Dendritic cell treated with granulocyte-macrophage colony-stimulating factor and Interleukin-4, amounts not matched to agents 40 ng/mL and 50 ng/mL, for 4 days (primary cell): ENCODE results near the gene FTCDNL1.
A peak's percentile ranks its signal among the peaks of the same experiment; 100 is the strongest.

ENCODE experiments used
- H3K27ac Mint-ChIP-seq: one replicate; pipeline ENCODE4 v1.8.0; 2022; ENCODE audit warnings: mild to moderate bottlenecking, mixed read lengths
- H3K27me3 Mint-ChIP-seq: one replicate; pipeline ENCODE4 v1.8.0; 2022; ENCODE audit warnings: mild to moderate bottlenecking, mixed read lengths
- H3K36me3 Mint-ChIP-seq: one replicate; pipeline ENCODE4 v1.8.0; 2022; ENCODE audit warnings: low read depth, mixed read lengths
- H3K4me1 Mint-ChIP-seq: one replicate; pipeline ENCODE4 v1.8.0; 2022; ENCODE audit warnings: low read depth, mixed read lengths
- H3K4me3 Mint-ChIP-seq: one replicate; pipeline ENCODE4 v1.8.0; 2022; ENCODE audit warnings: mild to moderate bottlenecking, moderate library complexity, mixed read lengths
- H3K9me3 Mint-ChIP-seq: one replicate; pipeline ENCODE4 v1.8.0; 2022; ENCODE audit warnings: mixed read lengths
- intact Hi-C: fragments of 100-400 bp; cut with micrococcal nuclease; formaldehyde crosslinking; loops from one replicate; pipeline ENCODE4 v1.15.0; 2022

FTCDNL1 gene

GRCh38 chr2:199760574-199760973 lies 90.4 kb downstream of the FTCDNL1 start:
- H3K27ac Mint-ChIP-seq, result no peak overlapping the region
- peaks cover 7% of the 10 kb centered on the region for H3K9me3 Mint-ChIP-seq
- peaks cover 20% of the 10 kb centered on the region for H3K4me1 Mint-ChIP-seq
- no peak overlapping the region for H3K4me3 Mint-ChIP-seq
- H3K27me3 Mint-ChIP-seq, result no peaks in the 10 kb centered on the region
- no peaks in the 10 kb centered on the region for H3K36me3 Mint-ChIP-seq
- intact Hi-C loops, result no loop called here

DNA sequence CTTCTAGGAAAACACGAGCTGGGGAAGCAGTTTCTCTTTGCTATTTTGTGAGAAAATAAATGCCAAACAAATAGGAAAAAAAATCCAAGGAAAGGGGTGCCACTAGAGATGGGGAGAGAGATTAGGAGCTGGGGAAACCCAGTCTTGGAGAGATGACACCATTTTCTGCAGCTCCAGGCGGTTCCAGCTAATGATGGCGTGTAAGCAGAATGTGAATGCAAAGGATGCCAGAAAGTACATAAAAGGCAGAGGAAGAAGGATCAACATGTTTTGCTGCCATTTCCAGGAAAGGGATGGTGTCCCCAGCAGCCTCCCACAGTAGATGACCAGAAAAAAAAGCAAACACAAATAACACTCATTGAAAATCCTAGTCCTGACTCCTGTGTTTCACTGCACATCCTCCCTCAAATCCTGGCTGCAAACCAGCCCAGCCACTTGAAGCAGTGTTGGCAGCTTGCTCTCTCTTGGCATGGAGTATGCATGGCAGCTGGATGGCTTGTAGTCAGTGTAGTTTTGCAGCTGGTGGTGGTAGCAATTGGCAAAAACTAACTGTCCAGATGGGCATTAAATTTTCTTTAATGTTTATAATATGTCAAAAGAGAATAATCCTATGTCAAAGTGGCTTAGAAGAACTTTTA lies 93.6 kb downstream of the FTCDNL1 start:
- Mint-ChIP-seq H3K4me1 (peaks cover 20% of the 10 kb centered on the region), H3K27ac (peak overlapping the region; percentile 75)
- intact Hi-C loops, result no loop called here

GRCh38 chr2:199756743-199757142 lies 94.2 kb downstream of the FTCDNL1 start:
- peaks cover 15% of the 10 kb centered on the region for H3K9me3 Mint-ChIP-seq
- intact Hi-C loops, result no loop called here
- H3K27me3 Mint-ChIP-seq, result no peaks in the 10 kb centered on the region
- no peaks in the 10 kb centered on the region for H3K36me3 Mint-ChIP-seq
- no peak overlapping the region for H3K4me3 Mint-ChIP-seq
- H3K4me1 Mint-ChIP-seq, result peaks cover 20% of the 10 kb centered on the region
- peak overlapping the region; percentile 75 for H3K27ac Mint-ChIP-seq

More for the DNA sequence above, 93.6 kb downstream of the FTCDNL1 start:
- Mint-ChIP-seq H3K4me3 (peak overlapping the region; percentile 13), H3K36me3 (no peaks in the 10 kb centered on the region), H3K9me3 (peaks cover 12% of the 10 kb centered on the region), H3K27me3 (no peaks in the 10 kb centered on the region)

DNA sequence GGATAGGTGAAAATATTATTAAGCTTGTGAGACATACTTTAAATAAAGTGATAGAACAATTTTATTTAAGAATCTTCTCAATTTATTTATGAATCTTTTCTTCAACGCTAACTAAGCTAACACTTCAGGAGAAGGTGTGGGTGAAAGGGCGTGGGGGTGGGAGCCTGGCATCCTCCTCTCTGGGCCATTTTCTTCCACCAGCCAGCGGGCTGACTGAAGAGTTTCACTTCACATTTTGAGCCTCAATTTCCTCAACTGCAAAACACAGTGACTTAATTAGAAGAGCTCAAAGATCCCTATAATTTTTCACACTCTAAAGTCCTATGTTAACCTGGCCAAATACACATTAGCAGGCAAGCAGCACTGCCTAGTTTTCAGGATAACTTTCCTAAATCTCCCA lies 94.8 kb downstream of the FTCDNL1 start:
- intact Hi-C loops, result no loop called here
- Mint-ChIP-seq H3K4me1 (peaks cover 20% of the 10 kb centered on the region), H3K27me3 (no peaks in the 10 kb centered on the region), H3K27ac (peak overlapping the region; percentile 75), H3K36me3 (no peaks in the 10 kb centered on the region), H3K9me3 (peaks cover 15% of the 10 kb centered on the region), H3K4me3 (no peak overlapping the region)

DNA sequence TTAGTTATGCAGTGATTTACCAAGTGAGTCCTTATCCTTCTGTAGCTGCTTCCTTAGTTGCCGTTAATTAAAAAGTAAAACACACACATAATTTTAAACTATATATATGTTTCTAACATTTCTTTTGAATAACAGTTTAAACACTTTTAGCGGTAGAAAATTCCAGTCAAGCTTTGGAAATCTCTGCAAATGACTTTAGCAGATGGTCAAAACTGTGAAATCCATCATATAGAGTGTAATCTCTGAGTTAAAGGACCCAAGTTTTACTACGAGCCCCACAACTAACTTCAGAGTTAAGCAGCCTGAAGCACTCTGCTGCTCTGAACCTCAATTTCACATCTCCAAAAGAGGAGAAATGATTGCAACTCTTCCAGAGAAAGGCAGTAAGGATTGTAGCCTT lies 96.2 kb downstream of the FTCDNL1 start:
- no peaks in the 10 kb centered on the region for H3K36me3 Mint-ChIP-seq
- H3K27ac Mint-ChIP-seq, result no peak overlapping the region
- H3K9me3 Mint-ChIP-seq, result peaks cover 15% of the 10 kb centered on the region
- H3K4me3 Mint-ChIP-seq, result no peak overlapping the region
- H3K4me1 Mint-ChIP-seq, result peaks cover 20% of the 10 kb centered on the region
- intact Hi-C loops, result no loop called here
- no peaks in the 10 kb centered on the region for H3K27me3 Mint-ChIP-seq

- Mint-ChIP-seq H3K27ac (no peak overlapping the region), H3K4me1 (peaks cover 6% of the 10 kb centered on the region), H3K9me3 (peaks cover 8% of the 10 kb centered on the region), H3K27me3 (no peaks in the 10 kb centered on the region), H3K4me3 (no peak overlapping the region), H3K36me3 (no peaks in the 10 kb centered on the region)
- intact Hi-C loops, result no loop called here
Observed at GRCh38 chr2:199751492-199752120, 99.4 kb downstream of the FTCDNL1 start.

DNA sequence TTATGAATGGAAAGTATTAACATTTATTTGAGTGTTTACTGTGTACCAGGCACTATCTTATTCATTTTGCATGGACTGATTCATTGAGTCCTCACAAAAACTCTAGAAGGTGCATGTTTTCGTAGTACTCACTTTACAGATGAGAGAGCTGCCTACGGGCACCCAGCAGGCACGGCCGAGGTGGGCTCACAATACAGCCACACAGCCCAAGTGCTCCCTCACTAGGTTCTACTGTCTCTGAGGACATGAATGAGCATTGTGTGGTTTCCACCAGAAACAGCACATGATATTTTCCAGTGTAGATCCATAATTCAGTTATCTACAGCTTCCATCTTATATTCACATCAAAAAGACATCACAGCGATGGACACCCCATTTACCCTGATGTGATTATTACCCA lies 101.4 kb downstream of the FTCDNL1 start:
- intact Hi-C loops, result no loop called here
- Mint-ChIP-seq H3K27me3 (no peaks in the 10 kb centered on the region), H3K4me3 (no peak overlapping the region), H3K36me3 (no peaks in the 10 kb centered on the region), H3K4me1 (no peaks in the 10 kb centered on the region), H3K9me3 (peaks cover 8% of the 10 kb centered on the region), H3K27ac (no peak overlapping the region)

DNA sequence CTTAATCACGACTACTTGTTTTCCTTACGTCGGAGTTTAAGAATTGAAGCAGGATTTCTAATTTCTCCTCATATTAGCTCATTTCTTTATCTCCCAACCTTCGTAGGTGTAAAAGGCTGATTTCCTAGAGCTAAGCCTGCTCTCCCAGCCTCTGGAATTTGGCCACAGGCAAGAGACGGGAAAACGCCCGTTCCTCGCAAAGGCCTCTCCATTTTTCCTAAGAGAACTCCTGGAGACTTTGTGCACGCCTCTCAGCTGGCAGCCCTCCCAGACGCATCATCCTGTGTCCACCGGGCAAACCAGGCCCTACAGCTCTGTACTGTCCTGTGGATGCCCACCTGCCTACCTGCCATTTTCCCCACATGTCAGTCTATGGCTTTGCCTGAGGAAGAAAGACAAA lies 106.3 kb downstream of the FTCDNL1 start:
- Mint-ChIP-seq H3K4me3 (no peak overlapping the region), H3K9me3 (no peaks in the 10 kb centered on the region), H3K27ac (no peak overlapping the region), H3K36me3 (no peaks in the 10 kb centered on the region), H3K4me1 (peaks cover 5% of the 10 kb centered on the region), H3K27me3 (no peaks in the 10 kb centered on the region)
- intact Hi-C loops, result no loop called here

- Mint-ChIP-seq H3K27me3 (no peaks in the 10 kb centered on the region), H3K9me3 (no peaks in the 10 kb centered on the region), H3K4me3 (no peak overlapping the region), H3K36me3 (no peaks in the 10 kb centered on the region), H3K27ac (no peak overlapping the region), H3K4me1 (peaks cover 10% of the 10 kb centered on the region)
- intact Hi-C loops, result no loop called here
Observed at GRCh38 chr2:199744260-199744659, 106.7 kb downstream of the FTCDNL1 start.

DNA sequence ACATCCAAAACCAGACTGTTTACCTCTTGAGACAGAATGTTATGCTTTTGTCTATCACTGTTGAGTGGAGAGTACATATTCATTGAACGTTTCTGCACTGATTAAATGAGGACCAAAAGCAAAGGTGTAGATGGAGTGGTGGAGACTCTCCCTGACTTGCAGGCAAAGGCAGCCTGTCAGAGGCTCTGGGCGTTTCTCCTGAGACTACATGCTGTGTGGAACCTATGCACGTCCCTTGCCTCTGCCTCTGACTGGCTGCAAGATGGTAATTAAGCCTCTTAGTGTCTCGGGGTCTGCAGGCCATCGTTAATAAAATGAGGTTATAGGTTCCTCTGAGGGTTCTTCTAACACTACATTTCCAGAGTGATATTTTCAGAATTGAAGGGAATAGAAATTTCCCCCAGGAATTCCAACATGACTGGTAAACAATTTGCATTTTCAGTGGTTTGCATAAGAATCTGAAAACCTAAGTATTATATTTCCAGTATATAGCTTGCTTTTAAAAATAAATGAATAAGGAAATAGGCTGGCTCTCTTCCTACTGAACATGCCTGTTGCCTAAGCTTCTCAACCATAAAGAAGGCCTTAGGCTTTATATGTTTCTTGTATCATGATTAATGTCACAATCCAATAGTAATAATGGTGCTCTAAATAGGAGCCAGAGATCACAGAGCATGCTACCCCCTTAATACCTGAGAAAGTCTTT lies 107.4 kb downstream of the FTCDNL1 start:
- no peaks in the 10 kb centered on the region for H3K9me3 Mint-ChIP-seq
- no peak overlapping the region for H3K4me3 Mint-ChIP-seq
- H3K4me1 Mint-ChIP-seq, result peaks cover 17% of the 10 kb centered on the region
- no peaks in the 10 kb centered on the region for H3K36me3 Mint-ChIP-seq
- intact Hi-C loops, result no loop called here
- no peaks in the 10 kb centered on the region for H3K27me3 Mint-ChIP-seq
- no peak overlapping the region for H3K27ac Mint-ChIP-seq

DNA sequence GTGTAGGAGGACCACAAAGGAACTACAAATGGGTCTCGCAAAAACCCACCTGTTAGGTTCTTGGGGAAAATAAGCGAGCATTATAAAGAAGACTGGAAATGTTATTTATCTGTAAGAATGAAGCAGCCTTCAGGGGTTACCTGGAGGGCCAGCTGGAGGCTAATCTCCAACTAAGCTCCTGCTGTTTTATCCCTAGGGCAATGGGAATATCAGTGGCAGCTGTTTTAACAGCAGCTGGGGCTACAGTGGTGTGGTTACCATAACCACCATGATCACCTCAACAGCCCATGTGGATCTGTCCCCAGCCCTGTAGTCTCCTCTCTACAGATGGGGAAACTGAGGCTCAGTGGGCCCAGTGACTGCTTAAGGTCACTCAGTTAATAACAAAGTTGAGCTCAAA lies 108.1 kb downstream of the FTCDNL1 start:
- Mint-ChIP-seq H3K4me3 (no peak overlapping the region), H3K4me1 (peaks cover 18% of the 10 kb centered on the region), H3K27ac (no peak overlapping the region), H3K36me3 (no peaks in the 10 kb centered on the region), H3K9me3 (no peaks in the 10 kb centered on the region), H3K27me3 (no peaks in the 10 kb centered on the region)
- intact Hi-C loops, result no loop called here

- Mint-ChIP-seq H3K36me3 (no peaks in the 10 kb centered on the region), H3K4me1 (peaks cover 18% of the 10 kb centered on the region), H3K9me3 (no peaks in the 10 kb centered on the region), H3K27me3 (no peaks in the 10 kb centered on the region), H3K4me3 (no peak overlapping the region), H3K27ac (peak overlapping the region; percentile 52)
- intact Hi-C loops, result no loop called here
Observed at GRCh38 chr2:199740111-199740428, 110.9 kb downstream of the FTCDNL1 start.

DNA sequence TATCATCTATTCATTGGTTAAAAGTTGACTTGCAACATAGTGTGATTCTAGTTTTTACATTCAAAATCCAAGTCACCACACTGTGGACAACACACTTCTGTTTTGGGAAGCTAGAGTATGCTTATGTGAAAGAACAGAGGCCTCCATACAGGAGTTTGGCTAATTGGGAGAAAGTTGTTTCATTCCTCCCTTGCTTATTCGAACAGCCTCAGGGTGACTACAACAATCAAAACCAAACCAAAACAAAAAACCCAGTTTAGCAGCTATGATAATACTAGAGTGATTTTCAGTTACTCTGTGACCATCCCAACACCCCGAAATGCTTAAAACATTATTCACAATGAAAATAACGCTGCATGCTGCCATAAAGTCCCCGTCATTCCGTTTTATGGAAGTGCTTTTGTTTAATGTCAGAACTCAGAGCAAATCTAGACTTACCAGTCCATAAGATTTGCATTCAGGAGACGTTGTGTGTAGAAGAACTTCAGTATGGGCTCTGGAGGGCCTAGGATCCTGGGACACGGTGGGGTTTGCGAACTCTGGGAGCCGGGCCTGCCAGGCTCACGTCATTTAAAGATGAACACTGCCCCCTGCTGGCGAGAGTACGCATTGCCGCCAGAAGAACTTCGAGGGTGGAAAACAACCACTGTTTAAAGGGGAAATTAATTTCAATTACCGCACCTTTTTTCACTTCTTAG lies 111.4 kb downstream of the FTCDNL1 start:
- H3K27ac Mint-ChIP-seq, result peak overlapping the region; percentile 52
- peak overlapping the region; percentile 42 for H3K4me3 Mint-ChIP-seq
- no peaks in the 10 kb centered on the region for H3K36me3 Mint-ChIP-seq
- H3K27me3 Mint-ChIP-seq, result no peaks in the 10 kb centered on the region
- peaks cover 18% of the 10 kb centered on the region for H3K4me1 Mint-ChIP-seq
- intact Hi-C loops, result loop anchor here (1.0 to 10.0 kb wide), 3 partner anchors 35 to 1427 kb away; no protein-coding TSS in a partner anchor
- no peaks in the 10 kb centered on the region for H3K9me3 Mint-ChIP-seq
